Endothelial cell of umbilical vein (primary cell): ENCODE data around the gene VARS1.

Experiments used
- EZH2 ChIP-seq: IDR thresholded peaks from 2 replicates; pipeline ENCODE4 v1.6.1; 2012; ENCODE audit warnings: borderline replicate concordance, low read depth, mild to moderate bottlenecking, moderate library complexity, low read length, inconsistent platforms; ENCODE audit not compliant: severe bottlenecking
- GATA2 ChIP-seq: IDR thresholded peaks from 2 replicates; pipeline ENCODE4 v1.7.0; 2011; ENCODE audit warnings: low read depth, mild to moderate bottlenecking, moderate library complexity, mixed read lengths, low read length; ENCODE audit not compliant: insufficient read length, insufficient read depth
- MYC ChIP-seq: IDR thresholded peaks from one replicate; pipeline ENCODE4 v1.6.1; 2011; ENCODE audit warnings: mild to moderate bottlenecking, low read depth, low read length
- POLR2A ChIP-seq: IDR thresholded peaks from 2 replicates; pipeline ENCODE4 v1.6.1; 2012; ENCODE audit warnings: low read depth, mild to moderate bottlenecking, control low read depth, low read length
- POLR2AphosphoS5 ChIP-seq: IDR thresholded peaks from 2 replicates; pipeline ENCODE4 v1.6.1; 2012; ENCODE audit warnings: low read depth, mild to moderate bottlenecking, control low read depth, low read length, moderate library complexity; ENCODE audit not compliant: insufficient read depth
- TF ChIP-seq, protein P1 (sequence below), 2 donors: IDR thresholded peaks; 1 replicate in 1 of 2; 2 replicates in 1 of 2; pipeline ENCODE4 v1.5.1; 2011; ENCODE audit warnings: low read length in 2 of 2, mild to moderate bottlenecking in 2 of 2, moderate library complexity in 2 of 2, control low read depth in 1 of 2, inconsistent platforms in 1 of 2, low read depth in 1 of 2; ENCODE audit not compliant: insufficient read depth in 1 of 2; ENCODE audit errors: extremely low read depth in 1 of 2
- TF ChIP-seq, protein P2 (sequence below): IDR thresholded peaks from 2 replicates; pipeline ENCODE4 v1.6.1; 2011; ENCODE audit not compliant: insufficient read depth, insufficient read length

DNA sequence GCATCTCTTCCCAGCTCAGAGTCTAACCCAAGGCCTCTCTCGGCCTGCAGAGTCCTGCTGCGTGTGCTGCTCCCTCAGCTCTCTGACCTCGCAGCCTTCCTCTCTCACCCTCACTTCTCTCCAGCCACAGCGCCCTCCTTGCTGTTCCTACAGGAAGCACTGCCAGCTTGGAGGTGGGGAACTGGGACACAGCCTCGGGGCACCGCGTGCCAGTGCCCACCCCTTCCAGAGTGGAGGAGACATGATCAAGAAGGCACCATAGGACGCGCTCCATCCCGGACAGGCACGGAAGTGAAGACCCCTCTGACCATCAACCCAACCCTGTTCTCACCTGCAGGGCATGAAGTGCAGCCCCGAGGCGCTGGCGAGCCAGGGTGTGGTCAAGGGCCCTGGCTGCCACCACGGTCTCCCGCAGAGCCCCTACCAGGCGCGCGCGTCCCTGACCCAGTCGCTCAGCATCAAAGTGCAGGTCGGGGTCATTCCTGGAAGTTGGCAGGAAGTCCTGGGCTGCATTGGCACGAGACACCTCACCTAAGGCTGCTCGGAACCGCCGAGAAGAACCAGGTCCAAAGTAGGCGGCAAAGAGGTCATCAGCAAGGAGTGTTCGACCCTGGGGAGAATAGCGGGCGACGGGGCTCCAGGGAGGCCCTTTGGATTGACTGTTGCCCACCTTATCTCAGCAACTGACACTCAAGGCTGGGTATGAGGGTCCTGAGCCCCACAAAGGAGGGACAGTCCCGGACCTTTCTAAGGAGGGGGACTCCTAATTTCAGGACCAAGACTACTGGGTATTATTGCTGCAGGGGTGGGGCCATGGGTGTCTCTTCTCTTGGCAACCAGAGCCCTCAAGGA, 19.7 kb downstream of the VARS1 start:
- TF ChIP-seq, protein P1, sequence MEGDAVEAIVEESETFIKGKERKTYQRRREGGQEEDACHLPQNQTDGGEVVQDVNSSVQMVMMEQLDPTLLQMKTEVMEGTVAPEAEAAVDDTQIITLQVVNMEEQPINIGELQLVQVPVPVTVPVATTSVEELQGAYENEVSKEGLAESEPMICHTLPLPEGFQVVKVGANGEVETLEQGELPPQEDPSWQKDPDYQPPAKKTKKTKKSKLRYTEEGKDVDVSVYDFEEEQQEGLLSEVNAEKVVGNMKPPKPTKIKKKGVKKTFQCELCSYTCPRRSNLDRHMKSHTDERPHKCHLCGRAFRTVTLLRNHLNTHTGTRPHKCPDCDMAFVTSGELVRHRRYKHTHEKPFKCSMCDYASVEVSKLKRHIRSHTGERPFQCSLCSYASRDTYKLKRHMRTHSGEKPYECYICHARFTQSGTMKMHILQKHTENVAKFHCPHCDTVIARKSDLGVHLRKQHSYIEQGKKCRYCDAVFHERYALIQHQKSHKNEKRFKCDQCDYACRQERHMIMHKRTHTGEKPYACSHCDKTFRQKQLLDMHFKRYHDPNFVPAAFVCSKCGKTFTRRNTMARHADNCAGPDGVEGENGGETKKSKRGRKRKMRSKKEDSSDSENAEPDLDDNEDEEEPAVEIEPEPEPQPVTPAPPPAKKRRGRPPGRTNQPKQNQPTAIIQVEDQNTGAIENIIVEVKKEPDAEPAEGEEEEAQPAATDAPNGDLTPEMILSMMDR (IDR thresholded peaks at IDR 0.05; ENCODE audit: extremely low read depth in 1 of 2, insufficient read depth in 1 of 2, low read depth in 1 of 2, low read length in 2 of 2), result no peak
- TF ChIP-seq POLR2AphosphoS5 (no peak), EZH2 (no peak), MYC (no peak), POLR2A (no peak), GATA2 (no peak)
- TF ChIP-seq, protein P2, sequence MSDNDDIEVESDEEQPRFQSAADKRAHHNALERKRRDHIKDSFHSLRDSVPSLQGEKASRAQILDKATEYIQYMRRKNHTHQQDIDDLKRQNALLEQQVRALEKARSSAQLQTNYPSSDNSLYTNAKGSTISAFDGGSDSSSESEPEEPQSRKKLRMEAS, result no peak
